Liver (tissue), 9 donors: ENCODE data around the gene NFIB. TPM values are rescaled to one million over a fixed set of nuclear protein-coding genes. Genes with fewer than 3 reads are reported as not detected.

Experiments used
- DNase-seq: peaks from one replicate; pipeline ENCODE4 v3.0.0-alpha.2; 2017; ENCODE audit warnings: low spot score
- H3K27ac ChIP-seq, 2 donors: one replicate each; pipeline ENCODE4 v1.7.0; 2013; ENCODE audit warnings: inconsistent platforms in 2 of 2, low read length in 2 of 2, control low read depth in 1 of 2, low read depth in 1 of 2, mild to moderate bottlenecking in 1 of 2
- H3K27me3 ChIP-seq, 4 donors: one replicate each; pipeline versions ENCODE4 v1.6.1 to v1.7.0; 2013; ENCODE audit warnings: low read length in 3 of 4, inconsistent platforms in 1 of 4, mild to moderate bottlenecking in 1 of 4, moderate library complexity in 1 of 4; ENCODE audit not compliant: control insufficient read depth in 4 of 4, insufficient read depth in 4 of 4
- H3K36me3 ChIP-seq, 4 donors: one replicate each; pipeline versions ENCODE4 v1.6.1 to v1.7.0; 2013; ENCODE audit warnings: low read length in 3 of 4, mild to moderate bottlenecking in 3 of 4, low read depth in 1 of 4, moderate library complexity in 1 of 4; ENCODE audit not compliant: control insufficient read depth in 4 of 4, insufficient read depth in 3 of 4
- H3K4me1 ChIP-seq, 4 donors: one replicate each; pipeline versions ENCODE4 v1.6.1 to v1.7.0; 2013; ENCODE audit warnings: low read length in 3 of 4, mild to moderate bottlenecking in 3 of 4, moderate library complexity in 1 of 4; ENCODE audit not compliant: control insufficient read depth in 4 of 4, insufficient read depth in 4 of 4
- H3K4me3 ChIP-seq, 3 donors: one replicate each; pipeline versions ENCODE4 v1.6.1 to v1.7.0; 2013; ENCODE audit warnings: low read length in 3 of 3, control low read depth in 1 of 3, low read depth in 1 of 3, mild to moderate bottlenecking in 1 of 3
- H3K9ac ChIP-seq, 2 donors: one replicate each; pipeline ENCODE4 v1.7.0; 2013; ENCODE audit warnings: low read length in 2 of 2, mild to moderate bottlenecking in 2 of 2, moderate library complexity in 2 of 2, control low read depth in 1 of 2, low read depth in 1 of 2
- H3K9me3 ChIP-seq, 4 donors: one replicate each; pipeline versions ENCODE4 v1.6.1 to v1.7.0; 2013; ENCODE audit warnings: low read length in 3 of 4; ENCODE audit not compliant: control insufficient read depth in 4 of 4
- ATF3 ChIP-seq: IDR thresholded peaks from 2 replicates; pipeline ENCODE4 v1.6.1; 2016; ENCODE audit warnings: antibody characterized with exemption
- CTCF ChIP-seq: fragments of 150-350 bp; IDR thresholded peaks from 2 replicates; pipeline ENCODE4 v1.5.1; 2017; ENCODE audit warnings: improper control_type of control experiment, low read depth, low read length; ENCODE audit not compliant: missing input control
- EGR1 ChIP-seq, 2 donors: IDR thresholded peaks; 2 replicates each; pipeline ENCODE4 v1.6.1; 2016 to 2018; ENCODE audit warnings: antibody characterized with exemption in 2 of 2, low read depth in 2 of 2
- FOXA2 ChIP-seq: IDR thresholded peaks from 2 replicates; pipeline ENCODE4 v1.6.1; 2016; ENCODE audit warnings: antibody characterized with exemption
- GABPA ChIP-seq, 2 donors: IDR thresholded peaks in 1 of 2; conservative IDR thresholded peaks in 1 of 2; 2 replicates each; pipeline ENCODE4 v1.6.1; 2016; ENCODE audit warnings: antibody characterized with exemption in 2 of 2, mild to moderate bottlenecking in 1 of 2, moderate library complexity in 1 of 2
- HNF4A ChIP-seq, 2 donors: conservative IDR thresholded peaks; 2 replicates each; pipeline ENCODE4 v1.6.1; 2016; ENCODE audit warnings: antibody characterized with exemption in 2 of 2, mild to moderate bottlenecking in 2 of 2
- HNF4G ChIP-seq: IDR thresholded peaks from 2 replicates; pipeline ENCODE4 v1.6.1; 2016; ENCODE audit warnings: antibody characterized with exemption
- NR2F2 ChIP-seq: IDR thresholded peaks from 2 replicates; pipeline ENCODE4 v1.6.1; 2016; ENCODE audit warnings: antibody characterized with exemption
- RAD21 ChIP-seq, 2 donors: IDR thresholded peaks; 2 replicates each; pipeline ENCODE4 v1.6.1; 2016; ENCODE audit warnings: antibody characterized with exemption in 2 of 2, mild to moderate bottlenecking in 2 of 2
- RXRA ChIP-seq, 2 donors: IDR thresholded peaks; 2 replicates each; pipeline ENCODE4 v1.6.1; 2017 to 2018; ENCODE audit warnings: antibody characterized with exemption in 2 of 2, mild to moderate bottlenecking in 1 of 2
- TAF1 ChIP-seq: conservative IDR thresholded peaks from 2 replicates; pipeline ENCODE4 v1.6.1; 2016; ENCODE audit warnings: antibody characterized with exemption, mild to moderate bottlenecking
- YY1 ChIP-seq: IDR thresholded peaks from 2 replicates; pipeline ENCODE4 v1.6.1; 2016; ENCODE audit warnings: antibody characterized with exemption, mild to moderate bottlenecking
- WGBS: extraction: QIAGEN DNeasy Blood & Tissue Kit; methylation state at CpG from one replicate; pipeline ENCODE4 v1.1.7; 2013; 5-methylcytosine and 5-hydroxymethylcytosine counted together
- polyA plus RNA-seq, 2 donors: library from polyadenylated mRNA; stranded (reverse) in 1 of 2; unstranded in 1 of 2; fragments of 200-250 nt in 1 of 2; fragments of >200 nt in 1 of 2; fragmentation: Nextera tagmentation in 1 of 2; extraction: Ambion mirVana in 1 of 2; gene quantifications; one replicate each; pipeline versions ENCODE4 v1.2.1 to v1.2.3, GENCODE V29; 2013 to 2015
- total RNA-seq, 2 donors: library from RNA; depleted of rRNA; stranded (reverse); fragments of >200 nt; gene quantifications; one replicate each; pipeline ENCODE4 v1.2.3, GENCODE V29; 2014
- TF ChIP-seq, protein P1 (sequence below): IDR thresholded peaks from 2 replicates; pipeline ENCODE4 v1.6.1; 2016; ENCODE audit warnings: antibody characterized with exemption, mild to moderate bottlenecking
- TF ChIP-seq, protein P2 (sequence below): IDR thresholded peaks from 2 replicates; pipeline ENCODE4 v1.6.1; 2016; ENCODE audit warnings: antibody characterized with exemption
- donor health status: healthy.
- donor health status: healthy.
- donor health status: healthy.
- donor health status: healthy.
- donor health status: healthy.

NFIB gene
- total and polyA plus RNA-seq, 4 donors: 3.2 to 23.2 (median 8.0) TPM

- TF ChIP-seq EGR1 (IDR thresholded peaks at IDR 0.05; ENCODE audit: low read depth in 2 of 2) (no peak), NR2F2 (peak; percentile 5)
- Histone ChIP-seq H3K9ac (no peak overlapping the region), H3K36me3 (peaks cover 0 to 7% (median 0%) of the 10 kb centered on the region in 4 donors), H3K27ac (no peak overlapping the region), H3K4me3 (no peak overlapping the region), H3K9me3 (no peaks in the 10 kb centered on the region), H3K27me3 (no peaks in the 10 kb centered on the region), H3K4me1 (peaks cover 0 to 5% (median 0%) of the 10 kb centered on the region in 4 donors)
- whole genome bisulfite sequencing: 71% methylated on average over 6 of the region's 6 CpGs
- no peak for DNase-seq
Measured at GRCh38 chr9:14097666-14098415, 216.1 kb downstream of the NFIB start.

DNA sequence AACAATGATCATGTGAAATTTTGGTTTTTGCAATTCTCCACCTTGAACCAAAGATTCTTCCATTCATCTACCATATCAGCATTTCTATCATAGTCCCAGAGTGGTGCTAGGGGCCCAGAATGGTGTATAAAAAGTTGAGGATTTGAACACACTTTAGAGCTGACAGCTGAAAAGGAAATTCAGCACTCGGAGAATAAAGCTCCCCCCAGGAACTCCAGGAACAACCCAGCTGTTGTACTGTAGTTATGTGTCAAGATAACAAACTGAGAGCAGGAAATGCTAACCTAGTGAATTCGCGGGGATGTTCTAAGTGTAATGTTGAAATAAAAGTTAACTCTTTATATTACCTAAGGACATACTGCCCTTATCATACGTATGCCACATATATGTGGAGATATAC lies 216.7 kb downstream of the NFIB start:
- WGBS: 41% methylated on average over 4 of the region's 4 CpGs
- Histone ChIP-seq H3K27ac (peak overlapping the region; percentile 46 to 68), H3K9ac (no peak overlapping the region), H3K9me3 (no peaks in the 10 kb centered on the region), H3K27me3 (no peaks in the 10 kb centered on the region), H3K4me3 (no peak overlapping the region), H3K4me1 (peaks cover 0 to 5% (median 0%) of the 10 kb centered on the region in 4 donors), H3K36me3 (peaks cover 0 to 4% (median 0%) of the 10 kb centered on the region in 4 donors)
- TF ChIP-seq ATF3 (no peak), GABPA (IDR thresholded peaks at IDR 0.05 in 1 of 2, conservative IDR thresholded peaks at IDR 0.05 in 1 of 2) (no peak), RXRA (IDR thresholded peaks at IDR 0.05) (no peak), CTCF (no peak), FOXA2 (no peak), RAD21 (IDR thresholded peaks at IDR 0.05) (peak; percentile 11 to 32), HNF4A (conservative IDR thresholded peaks at IDR 0.05) (no peak), NR2F2 (peak; percentile 22), TAF1 (no peak), YY1 (no peak), HNF4G (no peak)
- TF ChIP-seq, protein P1, sequence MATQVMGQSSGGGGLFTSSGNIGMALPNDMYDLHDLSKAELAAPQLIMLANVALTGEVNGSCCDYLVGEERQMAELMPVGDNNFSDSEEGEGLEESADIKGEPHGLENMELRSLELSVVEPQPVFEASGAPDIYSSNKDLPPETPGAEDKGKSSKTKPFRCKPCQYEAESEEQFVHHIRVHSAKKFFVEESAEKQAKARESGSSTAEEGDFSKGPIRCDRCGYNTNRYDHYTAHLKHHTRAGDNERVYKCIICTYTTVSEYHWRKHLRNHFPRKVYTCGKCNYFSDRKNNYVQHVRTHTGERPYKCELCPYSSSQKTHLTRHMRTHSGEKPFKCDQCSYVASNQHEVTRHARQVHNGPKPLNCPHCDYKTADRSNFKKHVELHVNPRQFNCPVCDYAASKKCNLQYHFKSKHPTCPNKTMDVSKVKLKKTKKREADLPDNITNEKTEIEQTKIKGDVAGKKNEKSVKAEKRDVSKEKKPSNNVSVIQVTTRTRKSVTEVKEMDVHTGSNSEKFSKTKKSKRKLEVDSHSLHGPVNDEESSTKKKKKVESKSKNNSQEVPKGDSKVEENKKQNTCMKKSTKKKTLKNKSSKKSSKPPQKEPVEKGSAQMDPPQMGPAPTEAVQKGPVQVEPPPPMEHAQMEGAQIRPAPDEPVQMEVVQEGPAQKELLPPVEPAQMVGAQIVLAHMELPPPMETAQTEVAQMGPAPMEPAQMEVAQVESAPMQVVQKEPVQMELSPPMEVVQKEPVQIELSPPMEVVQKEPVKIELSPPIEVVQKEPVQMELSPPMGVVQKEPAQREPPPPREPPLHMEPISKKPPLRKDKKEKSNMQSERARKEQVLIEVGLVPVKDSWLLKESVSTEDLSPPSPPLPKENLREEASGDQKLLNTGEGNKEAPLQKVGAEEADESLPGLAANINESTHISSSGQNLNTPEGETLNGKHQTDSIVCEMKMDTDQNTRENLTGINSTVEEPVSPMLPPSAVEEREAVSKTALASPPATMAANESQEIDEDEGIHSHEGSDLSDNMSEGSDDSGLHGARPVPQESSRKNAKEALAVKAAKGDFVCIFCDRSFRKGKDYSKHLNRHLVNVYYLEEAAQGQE: no peak
- TF ChIP-seq, protein P2, sequence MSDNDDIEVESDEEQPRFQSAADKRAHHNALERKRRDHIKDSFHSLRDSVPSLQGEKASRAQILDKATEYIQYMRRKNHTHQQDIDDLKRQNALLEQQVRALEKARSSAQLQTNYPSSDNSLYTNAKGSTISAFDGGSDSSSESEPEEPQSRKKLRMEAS: no peak
- DNase-seq: no peak
